Measurements from ENCODE around the gene HTR6.
A peak's percentile ranks its signal among the peaks of the same experiment; 100 is the strongest.

Gene HTR6

DNA sequence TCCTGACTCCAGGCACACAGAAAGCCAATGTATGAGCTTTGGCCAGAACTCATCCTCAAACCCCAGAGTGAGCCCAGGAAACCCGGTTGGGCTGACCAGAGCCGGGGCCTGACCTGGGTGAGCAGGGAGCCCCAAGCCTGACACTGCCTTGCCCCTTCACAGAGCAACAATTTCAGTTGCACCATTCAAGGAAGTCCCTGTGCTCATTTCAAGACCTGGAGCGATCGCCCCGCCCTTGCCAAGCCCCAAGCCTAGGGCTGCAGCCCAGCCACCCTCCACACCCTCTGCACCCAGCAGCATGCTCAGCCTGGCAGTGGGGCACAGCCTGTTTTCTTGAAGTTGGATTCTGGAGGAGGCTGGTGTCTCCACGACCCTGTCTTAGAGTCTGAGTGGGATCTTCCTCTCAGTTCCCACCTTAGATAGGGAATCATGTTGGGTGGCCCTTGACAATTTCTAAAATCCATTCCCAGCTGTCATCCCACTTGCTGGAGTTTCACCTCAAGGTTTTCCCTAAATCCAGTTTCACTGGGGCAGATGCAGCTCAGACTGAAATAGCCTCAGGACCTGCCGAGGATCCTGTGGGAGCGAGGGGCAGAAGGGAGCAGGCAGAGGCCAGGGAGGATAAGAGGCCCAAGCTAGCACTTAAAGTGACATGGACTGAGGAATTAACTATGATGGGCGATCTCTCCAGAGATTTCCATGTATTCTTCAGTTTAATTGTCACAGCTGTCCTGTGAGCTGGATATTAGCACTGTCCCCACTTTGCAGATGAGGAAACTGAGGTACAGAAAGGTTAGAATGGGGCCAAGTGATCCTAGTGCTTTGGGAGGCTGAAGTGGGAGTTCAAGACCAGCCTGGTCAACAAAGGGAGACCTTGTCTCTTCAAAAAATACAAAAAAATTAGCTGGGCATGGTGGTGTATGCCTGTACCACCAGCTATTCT, 18.0 kb upstream of the HTR6 start:
- Histone ChIP-seq H3K4me3 (ENCODE audit: insufficient read depth in 1 of 2, low read depth in 1 of 2, low read length in 2 of 2) (peak overlapping the region in 1 of 2 experiments; percentile 98), H3K79me1 (replicated peaks; ENCODE audit: low read length, poor library complexity, severe bottlenecking) (peaks cover 22% of the 10 kb centered on the region), H2BK120ac (ENCODE audit: low read depth, low read length) (no peak overlapping the region), H3K36me3 (ENCODE audit: control insufficient read depth in 1 of 2, insufficient read depth in 2 of 2, low read depth in 1 of 2, low read length in 2 of 2) (peaks cover 3 to 9% of the 10 kb centered on the region in 2 experiments), H3K14ac (ENCODE audit: low read length in 2 of 2) (no peak overlapping the region), H3K23ac (ENCODE audit: low read length in 2 of 2) (no peak overlapping the region), H3K18ac (ENCODE audit: low read depth in 1 of 2, low read length in 2 of 2) (no peak overlapping the region), H3K27ac (ENCODE audit: low read length, poor library complexity, severe bottlenecking) (no peak overlapping the region), H4K8ac (ENCODE audit: low read length) (no peak overlapping the region), H2BK15ac (ENCODE audit: low read depth, poor library complexity, severe bottlenecking) (no peak overlapping the region), H2AK5ac (ENCODE audit: low read length, severe bottlenecking) (no peak overlapping the region), H3K4me2 (ENCODE audit: low read length, poor library complexity, severe bottlenecking) (no peak overlapping the region), H2AFZ (ENCODE audit: low read depth, low read length) (no peak overlapping the region), H3K27me3 (ENCODE audit: control insufficient read depth in 1 of 2, insufficient read depth in 1 of 2, low read length in 2 of 2) (no peaks in the 10 kb centered on the region), H3K4me1 (ENCODE audit: control insufficient read depth, insufficient read depth, low read depth, low read length) (peaks cover 36% of the 10 kb centered on the region), H3K9ac (ENCODE audit: low read length) (peak overlapping the region; percentile 98), H2BK5ac (ENCODE audit: low read depth, low read length, poor library complexity, severe bottlenecking) (no peak overlapping the region), H3K4ac (ENCODE audit: low read depth in 1 of 2, low read length in 2 of 2) (no peak overlapping the region), H3K9me3 (ENCODE audit: control insufficient read depth, low read length) (no peaks in the 10 kb centered on the region), H2BK12ac (ENCODE audit: low read length in 2 of 2) (no peak overlapping the region), H4K91ac (ENCODE audit: low read length) (no peak overlapping the region)
- no peak for DNase-seq
- 94% methylated on average over 9 of the region's 9 CpGs for WGBS

DNA sequence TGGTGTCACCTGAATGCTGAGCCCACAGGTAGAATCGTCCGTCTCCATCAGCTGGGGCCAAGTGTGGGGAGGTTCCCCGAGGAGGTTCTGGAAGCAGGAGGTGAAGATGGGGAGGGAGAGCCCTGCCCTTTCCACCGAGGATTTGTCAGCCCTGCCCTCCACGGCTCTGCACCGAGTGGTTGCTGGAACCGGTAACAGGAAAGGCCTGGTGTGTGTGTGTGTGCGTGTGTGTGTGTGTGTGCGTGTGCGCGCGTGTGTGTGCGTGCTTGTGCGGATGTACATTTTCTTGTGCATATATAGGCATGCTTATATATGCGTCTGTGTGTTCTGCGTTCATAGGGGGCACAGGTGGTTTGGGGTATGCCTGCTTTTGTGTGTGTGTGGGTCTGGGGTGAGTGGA, 17.0 kb upstream of the HTR6 start:
- Histone ChIP-seq H4K91ac (ENCODE audit: low read length) (no peak overlapping the region), H3K4me1 (ENCODE audit: control insufficient read depth, insufficient read depth, low read depth, low read length) (peaks cover 36% of the 10 kb centered on the region), H2BK15ac (ENCODE audit: low read depth, poor library complexity, severe bottlenecking) (no peak overlapping the region), H3K27me3 (ENCODE audit: control insufficient read depth in 1 of 2, insufficient read depth in 1 of 2, low read length in 2 of 2) (no peaks in the 10 kb centered on the region), H3K14ac (ENCODE audit: low read length in 2 of 2) (no peak overlapping the region), H3K4ac (ENCODE audit: low read depth in 1 of 2, low read length in 2 of 2) (no peak overlapping the region), H3K9me3 (ENCODE audit: control insufficient read depth, low read length) (no peaks in the 10 kb centered on the region), H4K8ac (ENCODE audit: low read length) (no peak overlapping the region), H2BK5ac (ENCODE audit: low read depth, low read length, poor library complexity, severe bottlenecking) (no peak overlapping the region), H3K9ac (ENCODE audit: low read length) (peak overlapping the region; percentile 98), H3K79me1 (replicated peaks; ENCODE audit: low read length, poor library complexity, severe bottlenecking) (peaks cover 28% of the 10 kb centered on the region), H2BK120ac (ENCODE audit: low read depth, low read length) (no peak overlapping the region), H2AFZ (ENCODE audit: low read depth, low read length) (no peak overlapping the region), H3K18ac (ENCODE audit: low read depth in 1 of 2, low read length in 2 of 2) (no peak overlapping the region), H3K27ac (ENCODE audit: low read length, poor library complexity, severe bottlenecking) (no peak overlapping the region), H3K4me3 (ENCODE audit: insufficient read depth in 1 of 2, low read depth in 1 of 2, low read length in 2 of 2) (peak overlapping the region in 1 of 2 experiments; percentile 98), H3K36me3 (ENCODE audit: control insufficient read depth in 1 of 2, insufficient read depth in 2 of 2, low read depth in 1 of 2, low read length in 2 of 2) (peaks cover 3 to 9% of the 10 kb centered on the region in 2 experiments), H2AK5ac (ENCODE audit: low read length, severe bottlenecking) (no peak overlapping the region), H3K23ac (ENCODE audit: low read length in 2 of 2) (no peak overlapping the region), H2BK12ac (ENCODE audit: low read length in 2 of 2) (no peak overlapping the region), H3K4me2 (ENCODE audit: low read length, poor library complexity, severe bottlenecking) (no peak overlapping the region)
- peak; percentile 25 for DNase-seq
- 85% methylated on average over 16 of the region's 16 CpGs for WGBS

DNA sequence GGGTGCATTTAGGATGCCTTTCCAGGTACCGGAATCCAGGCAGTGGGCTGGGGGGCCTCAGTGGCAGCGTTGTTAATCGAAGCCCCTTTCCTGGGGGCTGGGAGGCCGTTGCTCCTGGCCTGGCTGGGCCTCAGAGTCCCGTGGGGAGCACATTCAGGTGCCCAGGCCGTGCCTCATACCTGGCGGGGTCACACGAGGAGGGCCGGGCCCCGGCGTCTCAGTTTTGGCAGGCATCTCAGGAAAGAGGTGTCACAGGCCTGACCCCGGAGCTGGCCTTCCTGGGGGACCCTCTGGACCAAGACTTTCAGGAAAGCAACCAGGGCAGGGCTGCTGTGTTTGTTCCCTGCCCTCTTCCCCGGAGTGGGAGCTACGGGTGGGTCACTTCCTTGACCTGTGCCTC, 16.4 kb upstream of the HTR6 start:
- Histone ChIP-seq H2BK5ac (ENCODE audit: low read depth, low read length, poor library complexity, severe bottlenecking) (no peak overlapping the region), H3K36me3 (ENCODE audit: control insufficient read depth in 1 of 2, insufficient read depth in 2 of 2, low read depth in 1 of 2, low read length in 2 of 2) (peaks cover 3 to 9% of the 10 kb centered on the region in 2 experiments), H4K91ac (ENCODE audit: low read length) (no peak overlapping the region), H2AFZ (ENCODE audit: low read depth, low read length) (no peak overlapping the region), H3K4me2 (ENCODE audit: low read length, poor library complexity, severe bottlenecking) (no peak overlapping the region), H4K8ac (ENCODE audit: low read length) (no peak overlapping the region), H3K23ac (ENCODE audit: low read length in 2 of 2) (no peak overlapping the region), H3K4me3 (ENCODE audit: insufficient read depth in 1 of 2, low read depth in 1 of 2, low read length in 2 of 2) (peak overlapping the region in 1 of 2 experiments; percentile 98), H3K27me3 (ENCODE audit: control insufficient read depth in 1 of 2, insufficient read depth in 1 of 2, low read length in 2 of 2) (no peaks in the 10 kb centered on the region), H3K9ac (ENCODE audit: low read length) (peak overlapping the region; percentile 98), H2BK12ac (ENCODE audit: low read length in 2 of 2) (no peak overlapping the region), H2AK5ac (ENCODE audit: low read length, severe bottlenecking) (no peak overlapping the region), H3K18ac (ENCODE audit: low read depth in 1 of 2, low read length in 2 of 2) (no peak overlapping the region), H2BK120ac (ENCODE audit: low read depth, low read length) (no peak overlapping the region), H3K4me1 (ENCODE audit: control insufficient read depth, insufficient read depth, low read depth, low read length) (peaks cover 33% of the 10 kb centered on the region), H3K79me1 (replicated peaks; ENCODE audit: low read length, poor library complexity, severe bottlenecking) (peaks cover 29% of the 10 kb centered on the region), H3K9me3 (ENCODE audit: control insufficient read depth, low read length) (no peaks in the 10 kb centered on the region), H3K27ac (ENCODE audit: low read length, poor library complexity, severe bottlenecking) (no peak overlapping the region), H3K4ac (ENCODE audit: low read depth in 1 of 2, low read length in 2 of 2) (no peak overlapping the region), H3K14ac (ENCODE audit: low read length in 2 of 2) (no peak overlapping the region), H2BK15ac (ENCODE audit: low read depth, poor library complexity, severe bottlenecking) (no peak overlapping the region)
- WGBS: 83% methylated on average over 14 of the region's 14 CpGs
- DNase-seq: no peak

DNA sequence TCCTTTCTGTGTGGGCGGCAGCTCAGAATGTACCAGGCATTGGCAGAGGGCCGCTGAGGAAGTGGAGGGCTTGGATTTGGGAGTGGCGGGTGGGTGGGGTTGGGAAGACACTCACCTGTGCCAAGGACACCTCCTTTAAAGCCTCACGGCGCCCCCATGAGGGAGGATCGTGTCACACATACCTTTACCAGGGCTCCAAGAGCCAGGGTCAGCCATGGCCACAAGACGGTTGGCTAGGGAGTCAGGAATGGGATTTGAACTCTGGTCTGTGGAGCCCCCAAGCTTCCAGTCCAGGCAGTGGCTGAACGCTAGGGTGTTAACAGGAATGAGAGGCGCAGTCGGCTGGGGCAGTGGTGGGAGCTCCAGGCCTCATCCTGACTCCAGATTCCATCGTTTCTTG, 16.0 kb upstream of the HTR6 start:
- Histone ChIP-seq H3K27me3 (ENCODE audit: control insufficient read depth in 1 of 2, insufficient read depth in 1 of 2, low read length in 2 of 2) (no peaks in the 10 kb centered on the region), H4K8ac (ENCODE audit: low read length) (no peak overlapping the region), H2AFZ (ENCODE audit: low read depth, low read length) (no peak overlapping the region), H3K4me3 (ENCODE audit: insufficient read depth in 1 of 2, low read depth in 1 of 2, low read length in 2 of 2) (no peak overlapping the region), H2BK12ac (ENCODE audit: low read length in 2 of 2) (no peak overlapping the region), H2AK5ac (ENCODE audit: low read length, severe bottlenecking) (peak overlapping the region; percentile 78), H3K79me1 (replicated peaks; ENCODE audit: low read length, poor library complexity, severe bottlenecking) (peaks cover 33% of the 10 kb centered on the region), H3K23ac (ENCODE audit: low read length in 2 of 2) (no peak overlapping the region), H3K4me1 (ENCODE audit: control insufficient read depth, insufficient read depth, low read depth, low read length) (peaks cover 31% of the 10 kb centered on the region), H3K36me3 (ENCODE audit: control insufficient read depth in 1 of 2, insufficient read depth in 2 of 2, low read depth in 1 of 2, low read length in 2 of 2) (peaks cover 3 to 9% of the 10 kb centered on the region in 2 experiments), H3K9me3 (ENCODE audit: control insufficient read depth, low read length) (no peaks in the 10 kb centered on the region), H2BK15ac (ENCODE audit: low read depth, poor library complexity, severe bottlenecking) (no peak overlapping the region), H3K4me2 (ENCODE audit: low read length, poor library complexity, severe bottlenecking) (no peak overlapping the region), H3K27ac (ENCODE audit: low read length, poor library complexity, severe bottlenecking) (no peak overlapping the region), H2BK120ac (ENCODE audit: low read depth, low read length) (no peak overlapping the region), H3K9ac (ENCODE audit: low read length) (peak overlapping the region; percentile 98), H3K14ac (ENCODE audit: low read length in 2 of 2) (no peak overlapping the region), H4K91ac (ENCODE audit: low read length) (no peak overlapping the region), H2BK5ac (ENCODE audit: low read depth, low read length, poor library complexity, severe bottlenecking) (no peak overlapping the region), H3K18ac (ENCODE audit: low read depth in 1 of 2, low read length in 2 of 2) (no peak overlapping the region), H3K4ac (ENCODE audit: low read depth in 1 of 2, low read length in 2 of 2) (no peak overlapping the region)
- WGBS: 54% methylated on average over 10 of the region's 11 CpGs
- peak; percentile 20 for DNase-seq

Data from mesenchymal stem cell (in vitro differentiated cells and primary cell).